ENCODE data around the gene KRT4. TPM values are rescaled to one million over a fixed set of nuclear protein-coding genes. Genes with fewer than 3 reads are reported as not detected.
"Not testable (repeated sequence)": the region's sequence is repeated elsewhere in the genome, so short reads cannot be mapped to it uniquely, and the experiment has no call there.

Gene KRT4
- total RNA-seq, 2 donors from 2014 or later, result 6.4 to 12.7 TPM

DNA sequence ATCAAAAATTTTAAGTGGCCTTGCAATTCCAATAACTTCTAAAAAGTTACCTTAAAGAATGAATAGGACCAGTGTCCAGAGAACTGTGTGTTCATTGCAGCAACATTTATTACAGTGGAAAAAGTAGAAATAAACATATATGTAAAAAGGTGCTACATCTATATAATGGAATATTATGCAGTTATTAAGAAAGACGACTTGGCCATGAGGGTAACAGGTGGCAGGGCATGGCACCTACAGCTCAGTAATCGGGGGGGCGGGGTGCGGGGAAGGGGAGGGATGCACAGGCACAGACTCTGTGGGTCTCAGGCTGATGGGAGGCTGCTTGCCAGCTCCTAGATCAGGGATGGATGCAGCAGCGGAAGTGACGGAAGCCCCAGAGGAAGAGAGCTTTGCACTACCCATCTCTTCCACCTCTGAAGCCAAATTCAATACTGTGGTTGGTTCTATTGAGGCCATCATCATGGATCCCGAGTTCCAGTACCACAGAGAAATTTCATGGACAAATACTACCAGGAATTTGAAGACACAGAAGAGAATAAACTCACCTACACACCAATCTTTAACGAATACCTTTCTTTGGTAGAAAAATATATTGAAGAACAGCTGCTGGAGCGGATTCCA is 50.8 kb downstream of the KRT4 start:
- H3K4me1 ChIP-seq (replicated peaks), result no peaks in the 10 kb centered on the region
- no peak overlapping the region for H3K4me3 ChIP-seq
- H3K27me3 ChIP-seq (replicated peaks; ENCODE audit: insufficient read depth), result no peaks in the 10 kb centered on the region
- H3K9me3 ChIP-seq, result no peaks in the 10 kb centered on the region
- DNase-seq (ENCODE audit: low spot score), result no peak
- no peak for TF ChIP-seq POLR2AphosphoS5 (IDR thresholded peaks at IDR 0.05)
- TF ChIP-seq POLR2A (IDR thresholded peaks at IDR 0.05), result no peak
- TF ChIP-seq CTCF (IDR thresholded peaks at IDR 0.05), result no peak
- H3K36me3 ChIP-seq, result no peaks in the 10 kb centered on the region
- intact Hi-C loops (cut with DNase I), result no loop called here
- H3K27ac ChIP-seq, result no peak overlapping the region
- WGBS, result 80% methylated on average over 9 of the region's 9 CpGs

- DNase-seq (ENCODE audit: low spot score), result no peak
- Histone ChIP-seq H3K36me3 (no peaks in the 10 kb centered on the region), H3K27me3 (replicated peaks; ENCODE audit: insufficient read depth) (no peaks in the 10 kb centered on the region), H3K4me3 (no peak overlapping the region), H3K27ac (no peak overlapping the region), H3K9me3 (no peaks in the 10 kb centered on the region), H3K4me1 (replicated peaks) (no peaks in the 10 kb centered on the region)
- WGBS, result 92% methylated on average over 2 of the region's 2 CpGs
- intact Hi-C loops (cut with DNase I), result no loop called here
- TF ChIP-seq POLR2AphosphoS5 (IDR thresholded peaks at IDR 0.05), result no peak
- TF ChIP-seq CTCF (IDR thresholded peaks at IDR 0.05), result no peak
- TF ChIP-seq POLR2A (IDR thresholded peaks at IDR 0.05), result no peak
These were observed 52.1 kb downstream of the KRT4 start for GRCh38 chr12:52761802-52762201.

GRCh38 chr12:52761218-52761617 is 52.7 kb downstream of the KRT4 start:
- WGBS, result 78% methylated on average over 8 of the region's 8 CpGs
- H3K36me3 ChIP-seq; H3K27ac ChIP-seq; H3K9me3 ChIP-seq; H3K4me3 ChIP-seq; DNase-seq (ENCODE audit: low spot score); intact Hi-C loops (cut with DNase I); H3K4me1 ChIP-seq (replicated peaks); H3K27me3 ChIP-seq (replicated peaks; ENCODE audit: insufficient read depth): not testable (repeated sequence)

GRCh38 chr12:52760623-52761022 is 53.3 kb downstream of the KRT4 start:
- Histone ChIP-seq H3K4me3 (no peak overlapping the region), H3K9me3 (no peaks in the 10 kb centered on the region), H3K27ac (no peak overlapping the region), H3K27me3 (replicated peaks; ENCODE audit: insufficient read depth) (no peaks in the 10 kb centered on the region), H3K4me1 (replicated peaks) (no peaks in the 10 kb centered on the region), H3K36me3 (no peaks in the 10 kb centered on the region)
- DNase-seq (ENCODE audit: low spot score), result no peak
- intact Hi-C loops (cut with DNase I), result no loop called here
- TF ChIP-seq CTCF (IDR thresholded peaks at IDR 0.05) (no peak), POLR2A (IDR thresholded peaks at IDR 0.05) (no peak), POLR2AphosphoS5 (IDR thresholded peaks at IDR 0.05) (no peak)

GRCh38 chr12:52759695-52760094 is 54.2 kb downstream of the KRT4 start:
- Histone ChIP-seq H3K27me3 (replicated peaks; ENCODE audit: insufficient read depth) (no peaks in the 10 kb centered on the region), H3K4me1 (replicated peaks) (no peaks in the 10 kb centered on the region), H3K4me3 (no peak overlapping the region), H3K27ac (no peak overlapping the region), H3K9me3 (no peaks in the 10 kb centered on the region), H3K36me3 (no peaks in the 10 kb centered on the region)
- 61% methylated on average over 2 of the region's 2 CpGs for WGBS
- intact Hi-C loops (cut with DNase I), result no loop called here
- no peak for DNase-seq (ENCODE audit: low spot score)
- TF ChIP-seq POLR2A (IDR thresholded peaks at IDR 0.05) (no peak), CTCF (IDR thresholded peaks at IDR 0.05) (no peak), POLR2AphosphoS5 (IDR thresholded peaks at IDR 0.05) (no peak)
